ENCODE results near the gene NRIP2.
A peak's percentile ranks its signal among the peaks of the same experiment; 100 is the strongest.

Gene NRIP2

DNA sequence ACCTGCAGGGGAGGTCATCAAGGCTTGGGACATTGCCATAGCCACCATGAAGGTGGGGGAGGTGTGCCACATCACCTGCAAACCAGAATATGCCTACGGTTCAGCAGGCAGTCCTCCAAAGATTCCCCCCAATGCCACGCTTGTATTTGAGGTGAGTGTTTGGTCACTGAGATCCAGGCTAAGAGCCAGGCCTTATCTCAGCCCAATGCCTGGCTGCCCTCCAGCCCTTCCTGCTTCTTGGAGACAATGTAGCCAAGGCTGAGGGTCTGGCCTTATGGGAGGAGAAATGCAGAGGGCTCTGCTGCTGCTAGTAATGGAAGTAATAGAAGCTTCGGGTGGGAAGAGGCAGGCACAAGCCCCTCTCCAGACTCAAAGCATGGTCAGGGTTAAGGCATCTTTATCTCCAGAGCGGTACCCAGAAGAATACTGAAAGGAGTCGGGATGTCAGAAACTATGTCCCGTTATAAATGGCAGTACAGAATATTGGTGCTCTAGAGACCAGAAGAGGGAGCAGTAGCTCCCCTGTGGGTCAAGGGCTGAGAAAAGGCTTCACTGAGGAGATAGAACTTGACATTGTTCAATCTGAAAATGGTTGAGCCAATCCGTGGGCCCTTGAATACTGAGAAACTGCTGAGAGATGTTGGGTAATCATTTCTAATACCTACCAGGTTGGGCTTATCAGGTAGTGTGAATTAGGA, 37.0 kb downstream of the NRIP2 start:
- TF ChIP-seq POLR2AphosphoS5 (IDR thresholded peaks at IDR 0.05; ENCODE audit: low read depth) (no peak), SPI1 (IDR thresholded peaks at IDR 0.05; ENCODE audit: borderline replicate concordance, low read depth) (no peak), GABPA (IDR thresholded peaks at IDR 0.05; ENCODE audit: low read depth) (no peak)
- TF ChIP-seq, protein P1, sequence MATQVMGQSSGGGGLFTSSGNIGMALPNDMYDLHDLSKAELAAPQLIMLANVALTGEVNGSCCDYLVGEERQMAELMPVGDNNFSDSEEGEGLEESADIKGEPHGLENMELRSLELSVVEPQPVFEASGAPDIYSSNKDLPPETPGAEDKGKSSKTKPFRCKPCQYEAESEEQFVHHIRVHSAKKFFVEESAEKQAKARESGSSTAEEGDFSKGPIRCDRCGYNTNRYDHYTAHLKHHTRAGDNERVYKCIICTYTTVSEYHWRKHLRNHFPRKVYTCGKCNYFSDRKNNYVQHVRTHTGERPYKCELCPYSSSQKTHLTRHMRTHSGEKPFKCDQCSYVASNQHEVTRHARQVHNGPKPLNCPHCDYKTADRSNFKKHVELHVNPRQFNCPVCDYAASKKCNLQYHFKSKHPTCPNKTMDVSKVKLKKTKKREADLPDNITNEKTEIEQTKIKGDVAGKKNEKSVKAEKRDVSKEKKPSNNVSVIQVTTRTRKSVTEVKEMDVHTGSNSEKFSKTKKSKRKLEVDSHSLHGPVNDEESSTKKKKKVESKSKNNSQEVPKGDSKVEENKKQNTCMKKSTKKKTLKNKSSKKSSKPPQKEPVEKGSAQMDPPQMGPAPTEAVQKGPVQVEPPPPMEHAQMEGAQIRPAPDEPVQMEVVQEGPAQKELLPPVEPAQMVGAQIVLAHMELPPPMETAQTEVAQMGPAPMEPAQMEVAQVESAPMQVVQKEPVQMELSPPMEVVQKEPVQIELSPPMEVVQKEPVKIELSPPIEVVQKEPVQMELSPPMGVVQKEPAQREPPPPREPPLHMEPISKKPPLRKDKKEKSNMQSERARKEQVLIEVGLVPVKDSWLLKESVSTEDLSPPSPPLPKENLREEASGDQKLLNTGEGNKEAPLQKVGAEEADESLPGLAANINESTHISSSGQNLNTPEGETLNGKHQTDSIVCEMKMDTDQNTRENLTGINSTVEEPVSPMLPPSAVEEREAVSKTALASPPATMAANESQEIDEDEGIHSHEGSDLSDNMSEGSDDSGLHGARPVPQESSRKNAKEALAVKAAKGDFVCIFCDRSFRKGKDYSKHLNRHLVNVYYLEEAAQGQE (IDR thresholded peaks at IDR 0.05; ENCODE audit: insufficient replicate concordance, low read depth) = no peak
- TF ChIP-seq, protein P2, sequence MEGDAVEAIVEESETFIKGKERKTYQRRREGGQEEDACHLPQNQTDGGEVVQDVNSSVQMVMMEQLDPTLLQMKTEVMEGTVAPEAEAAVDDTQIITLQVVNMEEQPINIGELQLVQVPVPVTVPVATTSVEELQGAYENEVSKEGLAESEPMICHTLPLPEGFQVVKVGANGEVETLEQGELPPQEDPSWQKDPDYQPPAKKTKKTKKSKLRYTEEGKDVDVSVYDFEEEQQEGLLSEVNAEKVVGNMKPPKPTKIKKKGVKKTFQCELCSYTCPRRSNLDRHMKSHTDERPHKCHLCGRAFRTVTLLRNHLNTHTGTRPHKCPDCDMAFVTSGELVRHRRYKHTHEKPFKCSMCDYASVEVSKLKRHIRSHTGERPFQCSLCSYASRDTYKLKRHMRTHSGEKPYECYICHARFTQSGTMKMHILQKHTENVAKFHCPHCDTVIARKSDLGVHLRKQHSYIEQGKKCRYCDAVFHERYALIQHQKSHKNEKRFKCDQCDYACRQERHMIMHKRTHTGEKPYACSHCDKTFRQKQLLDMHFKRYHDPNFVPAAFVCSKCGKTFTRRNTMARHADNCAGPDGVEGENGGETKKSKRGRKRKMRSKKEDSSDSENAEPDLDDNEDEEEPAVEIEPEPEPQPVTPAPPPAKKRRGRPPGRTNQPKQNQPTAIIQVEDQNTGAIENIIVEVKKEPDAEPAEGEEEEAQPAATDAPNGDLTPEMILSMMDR (IDR thresholded peaks at IDR 0.05; ENCODE audit: insufficient read depth, low read length) = no peak
- no peak overlapping the region for H3K27ac ChIP-seq (replicated peaks)
- DNase-seq (ENCODE audit: low read depth in 1 of 2, low spot score in 1 of 2) = no peak
- H3K4me3 ChIP-seq (replicated peaks; ENCODE audit: insufficient read depth, low read length) = no peak overlapping the region
- H3K27me3 ChIP-seq (ENCODE audit: insufficient read depth, poor library complexity, severe bottlenecking) = no peaks in the 10 kb centered on the region

DNA sequence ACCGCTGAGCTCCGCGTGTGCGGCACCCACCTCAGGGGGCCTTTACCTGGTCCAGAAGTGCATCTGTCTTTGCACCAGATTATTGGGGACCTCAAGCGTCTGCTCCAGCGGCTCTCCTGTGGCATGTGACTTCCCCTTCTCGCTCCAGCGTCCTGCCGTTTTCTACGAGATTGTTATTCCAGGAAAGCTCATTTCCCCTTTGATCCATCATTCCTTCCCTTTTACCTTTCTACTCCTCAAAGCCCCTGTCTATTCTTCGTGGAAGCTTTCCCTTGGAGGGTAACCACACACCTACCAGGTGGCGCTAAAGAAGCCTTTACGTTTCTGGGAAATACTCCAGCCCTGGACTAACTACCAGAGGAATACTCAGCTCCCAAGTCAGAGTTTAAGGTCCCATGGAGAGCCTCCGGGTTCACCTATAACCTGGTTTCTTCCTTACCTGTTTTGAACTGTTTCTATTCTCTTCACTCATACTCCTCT, 38.6 kb downstream of the NRIP2 start:
- no peak for DNase-seq (ENCODE audit: low read depth in 1 of 2, low spot score in 1 of 2)

DNA sequence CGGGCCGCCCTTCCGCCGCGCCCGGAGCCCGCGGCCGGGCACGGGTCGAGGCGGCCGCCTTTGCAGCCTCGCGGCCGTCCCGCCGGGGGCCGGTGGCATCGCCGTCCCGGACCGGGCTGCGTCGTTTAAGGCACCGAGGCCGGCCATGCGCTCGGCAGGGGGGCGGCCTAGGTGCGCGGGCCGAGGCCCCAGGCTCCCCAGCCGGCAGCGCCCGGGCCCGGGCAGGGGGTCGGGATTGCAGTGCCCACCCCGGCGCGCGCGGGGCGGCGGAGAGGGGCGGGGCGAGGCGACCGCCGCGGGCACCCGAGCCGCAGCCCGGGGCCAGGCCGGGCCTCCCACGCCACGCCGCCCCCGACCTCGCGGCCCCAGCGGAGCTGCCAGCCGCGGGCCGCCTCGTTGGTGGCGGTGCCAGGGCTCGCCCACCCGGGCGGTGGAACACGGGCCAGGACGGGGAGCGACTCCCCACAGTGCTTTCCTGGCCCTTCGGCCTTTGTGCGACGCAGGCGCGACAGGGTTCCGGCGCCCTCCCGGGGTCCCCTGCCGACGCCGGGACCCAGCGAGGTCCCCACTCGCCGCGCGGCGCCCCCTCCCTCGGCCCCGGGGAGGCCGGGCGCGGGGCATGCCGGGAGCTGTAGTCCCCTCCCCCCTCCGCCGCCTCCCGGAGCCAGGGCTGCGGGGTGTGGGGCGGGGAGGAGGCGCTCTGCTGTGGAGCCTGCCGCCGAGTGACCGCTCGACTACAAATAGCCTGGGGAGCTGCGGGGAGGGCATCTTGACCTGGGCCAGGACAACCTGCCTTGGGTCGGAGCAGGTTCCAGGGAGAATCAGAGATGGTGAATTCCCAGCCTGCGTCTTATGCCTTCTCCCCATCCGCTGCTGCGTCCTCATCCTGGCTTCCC, 39.3 kb downstream of the NRIP2 start:
- peak in 1 of 2 experiments; percentile 45 for DNase-seq (ENCODE audit: low read depth in 1 of 2, low spot score in 1 of 2)
- Histone ChIP-seq H3K27me3 (ENCODE audit: insufficient read depth, poor library complexity, severe bottlenecking) (no peaks in the 10 kb centered on the region), H3K27ac (replicated peaks) (peak overlapping the region; percentile 57), H3K4me3 (replicated peaks; ENCODE audit: insufficient read depth, low read length) (peak overlapping the region; percentile 97)
- no peak for TF ChIP-seq SPI1 (IDR thresholded peaks at IDR 0.05; ENCODE audit: borderline replicate concordance, low read depth)
- TF ChIP-seq, protein P2 (IDR thresholded peaks at IDR 0.05; ENCODE audit: insufficient read depth, low read length) = no peak
- no peak for TF ChIP-seq GABPA (IDR thresholded peaks at IDR 0.05; ENCODE audit: low read depth)
- no peak for TF ChIP-seq POLR2AphosphoS5 (IDR thresholded peaks at IDR 0.05; ENCODE audit: low read depth)
- TF ChIP-seq, protein P1 (IDR thresholded peaks at IDR 0.05; ENCODE audit: insufficient replicate concordance, low read depth) = no peak

More for the DNA sequence above, 38.6 kb downstream of the NRIP2 start:
- Histone ChIP-seq H3K27ac (replicated peaks) (peak overlapping the region; percentile 57), H3K4me3 (replicated peaks; ENCODE audit: insufficient read depth, low read length) (peak overlapping the region; percentile 97), H3K27me3 (ENCODE audit: insufficient read depth, poor library complexity, severe bottlenecking) (no peaks in the 10 kb centered on the region)
- TF ChIP-seq GABPA (IDR thresholded peaks at IDR 0.05; ENCODE audit: low read depth) (no peak), SPI1 (IDR thresholded peaks at IDR 0.05; ENCODE audit: borderline replicate concordance, low read depth) (peak; percentile 52; the same call in 1 of the 2 replicates)

DNA sequence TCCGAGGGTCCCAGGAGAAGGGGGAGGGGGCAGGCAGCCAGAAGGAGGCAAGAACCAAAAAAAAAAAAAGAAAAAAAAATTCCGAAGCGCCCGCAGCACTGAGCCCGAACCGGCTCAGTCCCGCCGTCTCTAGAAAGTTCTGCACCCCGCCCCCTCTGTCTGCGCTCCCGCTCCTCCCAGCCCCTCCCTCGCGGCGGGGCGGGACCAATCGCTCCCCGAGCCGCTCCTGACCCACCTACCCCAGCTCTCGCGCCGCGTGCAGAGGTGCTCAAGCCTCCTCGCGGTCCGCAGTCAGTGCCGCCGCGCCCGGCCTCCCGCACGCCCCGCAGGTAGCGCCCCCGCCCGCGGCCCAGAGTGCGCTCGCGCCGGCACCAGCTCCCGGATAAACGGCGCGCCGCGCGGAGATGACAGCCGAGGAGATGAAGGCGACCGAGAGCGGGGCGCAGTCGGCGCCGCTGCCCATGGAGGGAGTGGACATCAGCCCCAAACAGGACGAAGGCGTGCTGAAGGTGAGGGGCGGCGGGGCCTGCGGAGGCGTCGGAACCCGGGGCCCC, 40.0 kb downstream of the NRIP2 start, which contains the start of gene FKBP4:
TSS of gene FKBP4 (plus strand) at position 235 of the 554 bp plus-strand sequence. CDS start at position 405, 170 bp downstream.
- Histone ChIP-seq H3K27ac (replicated peaks) (peak within 1 kb of the TSS; percentile 57), H3K4me3 (replicated peaks; ENCODE audit: insufficient read depth, low read length) (peak within 1 kb of the TSS; percentile 97), H3K27me3 (ENCODE audit: insufficient read depth, poor library complexity, severe bottlenecking) (no peaks in the 10 kb centered on the region)
- peak; percentile 76 to 83 for DNase-seq (ENCODE audit: low read depth in 1 of 2, low spot score in 1 of 2)
- no peak for TF ChIP-seq SPI1 (IDR thresholded peaks at IDR 0.05; ENCODE audit: borderline replicate concordance, low read depth)
- no peak for TF ChIP-seq GABPA (IDR thresholded peaks at IDR 0.05; ENCODE audit: low read depth)
- TF ChIP-seq, protein P2 (IDR thresholded peaks at IDR 0.05; ENCODE audit: insufficient read depth, low read length) = no peak
- TF ChIP-seq, protein P1 (IDR thresholded peaks at IDR 0.05; ENCODE audit: insufficient replicate concordance, low read depth) = no peak
- TF ChIP-seq POLR2AphosphoS5 (IDR thresholded peaks at IDR 0.05; ENCODE audit: low read depth) = peak; percentile 64

Measured in HL-60 (cell line).